Right lobe of liver (tissue), 4 donors: ENCODE results near the gene ZNF768.

ENCODE experiments used
- CTCF ChIP-seq, 4 donors: fragments of 200-600 bp in 3 of 4; fragments of 450-650 bp in 1 of 4; IDR thresholded peaks; one replicate each; pipeline versions ENCODE4 v1.5.1 to v1.8.0; 2016 to 2022; ENCODE audit warnings: antibody characterized with exemption in 4 of 4, mild to moderate bottlenecking in 2 of 4
- POLR2A ChIP-seq: fragments of 450-650 bp; IDR thresholded peaks from one replicate; pipeline ENCODE4 v1.6.1; 2017; ENCODE audit warnings: antibody characterized with exemption, mild to moderate bottlenecking
- donor health status: DM: no; HTN: no; CAD: no.
- donor health status: DM: no; HTN: no; CAD: no.
- donor health status: DM: no; HTN: yes; CAD: no.

- no peak for TF ChIP-seq POLR2A
- TF ChIP-seq CTCF (IDR thresholded peaks at IDR 0.05), result no peak
Observed at GRCh38 chr16:30530163-30531037, 4.0 kb upstream of the ZNF768 start.
